Amniotic stem cell (primary cell): ENCODE measurements around the gene NPC1.
"Not testable (repeated sequence)": the region's sequence is repeated elsewhere in the genome, so short reads cannot be mapped to it uniquely, and the experiment has no call there.

Source experiments
- DNase-seq: peaks from one replicate; lab custom pipeline; 2025; lab: John Stamatoyannopoulos, UW

NPC1 gene

GRCh38 chr18:23609390-23610023, 23.2 kb upstream of the NPC1 start:
- DNase-seq = no peak

GRCh38 chr18:23608211-23608610, 21.9 kb upstream of the NPC1 start:
- no peak for DNase-seq

GRCh38 chr18:23605941-23606340, 19.6 kb upstream of the NPC1 start:
- no peak for DNase-seq

GRCh38 chr18:23599809-23600208, 13.5 kb upstream of the NPC1 start:
- no peak for DNase-seq

- no peak for DNase-seq
Measured at GRCh38 chr18:23596183-23596582, 9.9 kb upstream of the NPC1 start.

GRCh38 chr18:23595591-23595990, 9.3 kb upstream of the NPC1 start:
- no peak for DNase-seq

GRCh38 chr18:23593720-23594119, 7.4 kb upstream of the NPC1 start:
- no peak for DNase-seq

DNA sequence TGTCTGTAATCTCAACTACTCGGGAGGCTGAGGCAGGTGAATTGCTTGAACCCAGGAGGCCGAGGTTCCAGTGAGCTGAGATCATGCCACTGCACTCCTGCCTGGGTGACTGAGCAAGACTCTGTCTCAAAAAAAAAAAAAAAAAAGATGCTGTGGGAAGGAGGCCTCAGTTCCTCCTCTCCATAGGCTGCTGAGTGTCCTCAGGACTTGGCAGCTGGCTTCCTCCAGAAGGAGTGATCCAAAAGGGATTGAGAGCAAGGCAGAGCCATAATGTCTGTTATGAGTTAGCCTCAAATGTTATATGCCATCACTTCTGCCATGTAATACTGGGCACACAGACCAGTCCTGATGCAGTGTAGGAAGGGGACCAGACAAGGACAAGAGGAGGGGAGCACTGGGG, 6.6 kb upstream of the NPC1 start:
- no peak for DNase-seq

DNA sequence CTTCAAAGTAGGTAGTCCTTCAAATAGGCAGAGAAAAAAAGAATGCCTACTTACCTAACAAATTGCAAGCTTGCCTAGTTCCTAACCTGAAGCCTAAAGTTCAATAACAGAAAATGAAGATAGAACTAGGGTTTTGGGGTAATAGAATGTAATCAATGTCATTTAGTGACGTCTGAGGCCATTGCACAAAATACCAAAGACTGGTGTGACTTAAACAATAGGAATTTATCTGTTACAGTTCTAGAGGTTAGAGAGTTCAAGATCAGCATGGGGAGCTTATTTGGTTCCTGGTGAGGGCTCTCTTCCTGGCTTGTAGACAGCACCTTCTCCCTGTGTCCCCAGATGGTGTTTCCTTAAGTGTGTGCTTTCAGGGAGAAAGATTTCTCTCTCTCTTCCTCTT, 4.7 kb upstream of the NPC1 start:
- no peak for DNase-seq

DNA sequence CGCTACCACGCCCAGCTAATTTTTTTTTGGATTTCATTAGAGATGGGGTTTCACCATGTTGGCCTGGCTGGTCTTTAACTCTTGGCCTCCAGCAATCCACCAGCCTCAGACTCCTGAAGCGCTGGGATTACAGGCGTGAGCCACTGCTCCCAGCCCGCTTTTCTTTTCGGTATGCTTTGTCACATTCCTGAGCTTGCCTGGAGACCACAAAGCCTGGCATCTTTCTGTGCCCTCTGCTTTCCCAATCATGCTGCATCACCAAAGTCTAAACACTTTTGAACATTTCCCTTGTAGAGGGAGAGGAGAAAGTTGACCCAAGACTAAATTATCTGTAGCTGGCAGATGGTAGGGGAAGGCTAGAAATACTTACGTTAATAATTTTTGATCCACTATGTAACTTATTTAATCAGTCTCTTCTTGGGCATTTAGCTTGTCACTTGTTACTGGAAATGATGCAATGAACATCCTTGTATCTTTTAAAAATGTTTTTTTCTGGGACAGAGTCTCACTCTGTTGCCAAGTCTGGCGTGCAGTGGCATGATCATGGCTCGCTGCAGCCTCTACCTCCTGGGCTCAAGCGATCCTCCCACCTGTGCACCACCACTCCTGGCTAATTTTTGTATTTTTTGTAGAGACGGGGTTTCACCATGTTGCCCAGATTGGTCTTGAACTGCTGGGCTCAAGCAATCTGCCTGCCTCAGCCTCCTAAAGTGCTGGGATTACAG, 2.7 kb upstream of the NPC1 start:
- DNase-seq = no peak

GRCh38 chr18:23587220-23587642, 925 bp upstream of the NPC1 start:
- DNase-seq = no peak

GRCh38 chr18:23585897-23586248, 433 bp downstream of the NPC1 start:
- no peak for DNase-seq

DNA sequence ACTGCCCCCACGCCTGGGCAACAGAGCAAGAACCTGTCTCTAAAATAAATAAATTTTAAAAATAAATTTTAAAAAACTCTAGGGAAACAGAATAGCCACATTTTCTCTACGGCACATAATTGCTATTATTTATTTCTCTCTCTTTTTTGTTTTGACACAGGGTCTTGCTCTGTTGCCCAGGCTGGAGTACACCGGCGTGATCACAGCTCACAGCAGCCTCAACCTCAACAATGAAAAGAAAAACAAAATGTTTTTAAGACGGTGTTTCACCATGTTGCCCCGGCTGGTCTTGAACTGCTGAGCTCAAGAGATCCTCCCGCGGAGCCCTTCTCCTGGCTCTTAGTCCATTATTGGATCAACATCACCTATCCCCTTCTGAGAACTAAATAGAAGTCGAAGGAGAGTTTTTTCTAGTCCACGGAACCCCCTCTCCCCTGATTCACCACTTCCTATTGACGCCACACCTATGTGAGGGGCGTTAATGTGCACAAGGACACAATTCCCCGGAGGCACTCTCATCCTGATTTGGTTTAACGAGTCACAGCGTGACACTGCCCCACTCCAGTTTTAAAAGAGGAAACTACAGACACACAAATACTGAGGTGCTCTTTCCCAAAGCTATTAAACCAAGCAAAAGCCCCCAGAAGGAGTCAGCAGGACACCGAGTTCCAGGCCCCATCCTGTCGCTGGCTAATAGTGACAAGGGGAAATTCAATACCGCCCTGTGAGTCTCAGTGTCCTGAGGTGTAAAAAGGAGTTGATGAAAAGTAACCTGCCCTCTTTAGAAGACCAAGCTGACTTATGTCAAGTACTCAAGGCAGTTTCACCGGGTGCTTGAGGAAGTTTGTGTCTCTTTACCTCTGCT, 1.1 kb downstream of the NPC1 start:
- no peak for DNase-seq

- no peak for DNase-seq
Measured at GRCh38 chr18:23584019-23584983, 2.0 kb downstream of the NPC1 start.

DNA sequence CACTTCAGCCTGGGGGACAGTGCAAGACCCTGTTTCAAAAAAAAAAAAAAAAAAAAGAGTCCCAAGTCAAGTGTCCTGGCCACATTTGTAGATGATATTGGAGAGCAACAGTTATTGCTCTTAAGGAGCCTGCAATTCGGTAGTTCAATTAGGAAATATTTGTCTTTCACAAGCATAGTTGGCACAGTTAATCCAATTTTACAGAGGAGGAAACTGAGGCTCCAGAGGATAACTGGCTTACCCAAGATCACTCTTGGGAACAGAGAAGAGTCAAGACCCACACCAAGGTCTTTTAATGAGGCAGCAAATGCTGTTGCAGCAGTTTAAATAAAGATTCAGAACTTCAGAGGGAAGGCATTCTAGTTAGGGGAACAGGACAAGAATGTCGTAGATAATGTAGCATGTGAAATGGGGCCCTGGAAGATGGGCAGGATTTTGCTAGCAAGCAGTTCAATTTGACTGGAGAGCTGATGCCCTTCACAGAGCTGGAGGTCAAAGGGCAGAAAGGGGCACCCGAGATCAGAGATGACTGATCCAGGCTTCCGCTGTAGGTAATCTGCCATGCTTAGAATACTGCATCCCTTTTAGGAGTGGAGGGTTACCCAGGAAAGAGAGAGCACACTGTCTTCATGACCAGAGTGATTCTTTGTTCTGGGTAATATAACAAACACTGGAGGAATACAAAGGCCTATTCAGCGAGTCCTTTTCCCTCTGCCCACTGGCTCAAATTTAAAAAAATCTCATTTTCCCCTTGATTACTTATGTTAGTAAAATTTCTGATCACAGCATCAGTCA, 3.0 kb downstream of the NPC1 start:
- no peak for DNase-seq

DNA sequence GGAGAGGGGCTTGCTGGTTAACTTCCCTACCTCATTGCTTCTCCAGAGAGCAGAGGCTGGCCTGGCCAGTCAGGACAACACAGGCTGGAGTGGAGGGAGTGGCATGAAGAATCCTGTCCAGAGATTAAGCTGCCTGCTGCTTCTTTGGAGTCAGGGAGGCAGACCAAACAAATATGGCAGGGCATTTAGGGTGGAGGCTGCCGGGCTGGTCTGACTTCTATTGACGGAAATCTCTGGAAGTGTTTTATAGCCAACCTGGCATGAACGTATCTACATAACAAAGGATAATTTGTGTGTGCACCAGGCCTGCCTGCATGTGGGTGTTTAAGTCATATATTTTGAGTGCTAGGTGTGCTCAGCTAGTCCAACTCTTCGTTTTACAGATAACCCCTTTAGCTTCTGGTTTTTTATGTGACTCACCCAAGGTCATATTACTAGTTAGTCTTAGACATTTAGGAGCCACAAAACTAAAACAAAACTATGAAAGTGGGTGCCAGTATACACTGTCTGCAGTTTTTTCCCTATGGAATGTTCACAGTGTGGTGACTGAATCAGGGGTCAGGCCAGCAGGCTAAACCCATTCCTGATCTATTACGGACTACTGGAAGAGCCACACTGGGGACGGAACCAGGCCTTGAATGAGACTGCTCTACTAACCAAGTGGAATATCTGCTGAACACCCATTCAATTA, 5.5 kb downstream of the NPC1 start:
- no peak for DNase-seq

DNA sequence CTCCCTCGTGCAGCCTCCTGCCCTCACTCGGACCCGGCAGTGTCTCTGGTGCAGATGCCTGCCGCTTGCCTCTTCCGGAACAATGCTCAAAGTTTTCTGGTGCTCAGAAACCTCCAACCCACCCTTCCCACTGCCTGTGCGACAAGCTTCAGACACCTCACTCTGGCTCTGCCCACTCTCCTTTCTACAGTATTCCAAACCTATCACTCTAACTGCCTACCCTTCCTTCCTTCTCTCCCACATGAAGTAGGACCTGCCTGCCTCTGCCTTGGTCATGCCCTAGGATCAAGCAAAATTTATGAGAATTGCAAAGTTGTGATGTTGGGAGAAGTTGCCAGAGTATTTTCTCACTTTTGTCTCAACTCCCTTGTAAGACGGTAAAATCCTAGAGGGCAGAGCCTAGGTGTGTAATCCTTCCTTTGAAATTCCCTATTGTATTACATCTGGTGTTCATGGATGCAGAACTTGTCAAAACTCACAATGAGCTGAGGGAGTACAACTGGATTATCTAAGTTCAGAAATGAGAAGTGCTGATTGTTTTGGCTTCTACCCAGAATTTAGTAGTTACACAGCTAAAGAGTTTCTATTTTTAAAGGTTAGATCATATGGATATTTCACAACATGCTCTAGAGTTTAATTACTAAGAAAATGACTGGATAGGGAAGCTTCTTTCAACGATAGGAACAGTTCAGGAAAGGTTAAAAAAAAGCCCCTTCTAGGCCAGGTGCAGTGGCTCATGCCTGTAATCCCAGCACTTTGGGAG, 7.2 kb downstream of the NPC1 start:
- DNase-seq = no peak

DNA sequence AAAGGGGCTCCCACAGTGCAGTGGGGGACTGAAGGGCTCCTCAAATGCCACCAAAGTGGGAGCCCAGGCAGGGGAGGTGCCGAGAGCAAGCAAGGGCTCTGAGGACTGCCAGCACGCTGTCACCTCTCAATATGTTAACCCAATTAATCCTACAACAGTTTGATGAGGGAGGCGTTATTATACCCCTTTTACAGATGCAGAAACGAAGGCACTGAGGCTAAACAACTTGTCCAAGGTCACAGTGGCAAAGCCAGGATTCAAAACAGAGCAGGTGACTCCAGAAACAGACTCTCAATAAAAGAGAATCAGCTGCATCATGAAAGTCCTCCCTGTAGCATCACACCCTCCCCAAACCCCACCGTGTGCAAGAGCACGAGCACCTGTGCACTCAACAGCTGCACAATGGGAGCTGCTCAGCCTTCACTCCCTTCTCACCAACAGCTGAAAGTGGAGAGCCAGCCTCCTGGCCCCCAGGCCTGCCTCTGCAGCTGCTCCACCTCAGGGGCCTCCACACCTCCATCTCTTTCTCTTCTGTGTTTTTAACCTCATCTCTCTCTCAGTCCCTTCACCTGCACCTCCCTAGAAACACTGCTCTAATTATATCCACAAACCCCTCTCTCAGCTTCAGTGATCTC, 8.1 kb downstream of the NPC1 start:
- no peak for DNase-seq

DNA sequence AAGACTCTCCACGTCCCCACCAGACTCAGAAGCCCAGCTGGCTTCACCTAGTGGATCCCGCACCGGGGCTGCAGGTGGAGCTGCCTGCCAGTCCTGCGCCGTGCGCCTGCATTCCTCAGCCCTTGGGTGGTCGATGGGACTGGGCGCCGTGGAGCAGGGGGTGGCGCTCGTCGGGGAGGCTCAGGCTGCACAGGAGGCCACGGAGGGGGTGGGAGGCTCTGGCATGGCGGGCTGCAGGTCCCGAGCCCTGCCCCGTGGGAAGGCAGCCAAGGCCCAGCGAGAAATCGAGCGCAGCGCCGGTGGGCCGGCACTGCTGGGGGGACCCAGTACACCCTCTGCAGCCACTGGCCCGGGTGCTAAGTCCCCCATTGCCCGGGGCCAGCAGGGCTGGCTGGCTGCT, 8.8 kb downstream of the NPC1 start:
- not testable (repeated sequence) for DNase-seq
